Activated CD4-positive, CD25-positive, alpha-beta regulatory T cell treated with anti-CD3 and anti-CD28 coated beads, Interleukin-2, amount 50 U/mL, for 24 hours (primary cell): ENCODE data around the gene GUCD1.

ENCODE experiments used
- ATAC-seq, 2 donors: fragments of 150-1000 bp; cut with Tn5 transposase; one replicate each; pipeline ENCODE4 v1.10.0; 2021; ENCODE audit warnings: mild to moderate bottlenecking in 1 of 2, moderate library complexity in 1 of 2

Gene GUCD1

GRCh38 chr22:24501301-24502005 is 53.5 kb downstream of the GUCD1 start:
- ATAC-seq = no peak

GRCh38 chr22:24500277-24500820 is 54.6 kb downstream of the GUCD1 start:
- no peak for ATAC-seq

GRCh38 chr22:24499706-24500276 is 55.1 kb downstream of the GUCD1 start:
- no peak for ATAC-seq

- ATAC-seq = no peak
Observed at GRCh38 chr22:24498824-24499223, 56.1 kb downstream of the GUCD1 start.

GRCh38 chr22:24497841-24498258 is 57.1 kb downstream of the GUCD1 start:
- ATAC-seq = no peak

GRCh38 chr22:24496661-24497060 is 58.3 kb downstream of the GUCD1 start:
- ATAC-seq = no peak

- ATAC-seq = no peak
Observed at GRCh38 chr22:24496234-24496633, 58.7 kb downstream of the GUCD1 start.

- no peak for ATAC-seq
Observed at GRCh38 chr22:24495365-24495675, 59.6 kb downstream of the GUCD1 start.

DNA sequence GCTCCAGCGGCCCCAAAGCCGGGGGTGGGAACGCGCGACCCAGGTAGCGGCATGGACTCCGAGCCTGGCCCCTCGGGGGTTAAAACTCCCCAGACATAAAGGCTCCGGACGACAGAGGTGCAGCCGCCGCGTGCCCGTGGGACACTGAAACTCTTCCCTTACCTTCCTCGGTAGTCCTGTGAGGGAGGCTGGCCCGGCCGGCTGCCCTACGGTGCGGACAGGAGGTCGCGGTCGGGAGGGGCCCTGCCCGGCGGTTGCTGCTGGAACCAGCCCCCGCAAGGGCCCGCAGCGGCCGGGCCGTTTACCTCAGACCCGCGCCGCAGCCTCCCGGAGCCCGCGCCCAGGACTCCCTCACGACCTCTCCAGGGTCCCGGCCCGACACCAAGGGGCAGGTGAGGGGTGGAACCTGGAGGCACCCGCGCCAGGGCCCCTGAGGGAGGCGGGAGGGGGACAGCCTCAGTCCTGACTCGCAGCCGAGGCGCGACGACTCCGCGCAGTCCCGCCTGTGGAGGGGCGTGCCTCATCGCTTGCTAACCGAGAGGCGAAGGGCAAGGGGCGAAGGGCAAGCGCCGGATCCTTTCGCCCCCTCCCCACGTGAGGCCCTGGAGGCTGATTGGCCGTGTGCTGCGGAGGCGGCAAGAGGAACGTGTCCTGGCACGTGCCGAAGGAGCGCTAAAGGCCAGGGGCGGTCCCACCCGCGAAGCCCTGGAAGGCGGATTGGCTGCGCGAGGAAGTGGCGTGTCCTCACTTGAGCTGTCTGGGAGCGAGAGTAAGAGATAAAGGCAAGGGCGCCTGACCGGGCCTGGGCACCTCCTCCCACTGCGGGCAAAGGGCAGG is 60.2 kb downstream of the GUCD1 start, which contains the start of gene UPB1:
TSS of gene UPB1 (plus strand) at position 805 of the 837 bp plus-strand sequence. CDS start 72 bp downstream, outside the sequence.
- no peak for ATAC-seq

DNA sequence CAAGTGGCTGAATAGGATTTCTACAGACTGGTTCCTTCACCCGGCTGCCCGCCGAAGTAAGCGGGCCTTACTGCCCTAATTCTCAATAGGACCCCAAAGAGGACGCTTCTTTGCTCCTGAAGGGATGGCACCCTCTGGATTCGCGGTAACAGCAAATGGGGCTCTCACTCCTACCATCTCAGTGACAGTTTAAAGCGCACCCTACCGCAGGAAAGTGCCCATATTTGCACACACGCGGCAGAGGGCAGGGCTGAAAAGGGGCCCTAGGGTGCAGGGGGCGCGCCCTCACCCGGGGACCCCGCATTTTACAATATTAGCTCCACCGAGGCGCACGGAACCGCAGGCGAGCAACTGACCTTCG is 60.8 kb downstream of the GUCD1 start:
- ATAC-seq = no peak

DNA sequence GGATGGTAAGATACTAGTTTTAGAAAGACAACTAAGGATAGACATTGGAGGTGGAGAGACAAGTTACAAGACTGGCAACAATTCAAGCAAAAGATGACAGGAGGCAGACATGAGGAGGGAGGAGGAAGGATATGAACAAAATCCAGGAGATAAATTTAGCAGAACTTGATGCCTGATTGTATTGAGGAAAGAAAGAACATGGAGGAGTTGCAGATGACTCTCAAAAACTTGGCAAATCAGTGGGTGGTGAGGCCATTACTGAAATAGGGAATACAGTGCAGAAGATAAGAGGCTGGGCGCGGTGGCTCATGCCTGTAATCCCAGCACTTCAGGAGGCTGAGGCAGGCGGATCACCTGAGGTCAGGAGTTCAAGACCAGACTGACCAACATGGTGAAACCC is 62.5 kb downstream of the GUCD1 start:
- ATAC-seq = no peak
